GM18505 (cell line): ENCODE data around the gene SCYL1.

ENCODE experiments used
- ATAC-seq: cut with Tn5 transposase; IDR thresholded peaks from one replicate; pipeline ENCODE4 v1.9.1; 2021; ENCODE audit not compliant: unreplicated experiment
- POLR2A ChIP-seq: IDR thresholded peaks from 4 replicates; pipeline ENCODE4 v1.6.1; 2011; ENCODE audit warnings: borderline replicate concordance; ENCODE audit not compliant: insufficient read depth, insufficient read length; ENCODE audit errors: extremely low read depth

Gene SCYL1

DNA sequence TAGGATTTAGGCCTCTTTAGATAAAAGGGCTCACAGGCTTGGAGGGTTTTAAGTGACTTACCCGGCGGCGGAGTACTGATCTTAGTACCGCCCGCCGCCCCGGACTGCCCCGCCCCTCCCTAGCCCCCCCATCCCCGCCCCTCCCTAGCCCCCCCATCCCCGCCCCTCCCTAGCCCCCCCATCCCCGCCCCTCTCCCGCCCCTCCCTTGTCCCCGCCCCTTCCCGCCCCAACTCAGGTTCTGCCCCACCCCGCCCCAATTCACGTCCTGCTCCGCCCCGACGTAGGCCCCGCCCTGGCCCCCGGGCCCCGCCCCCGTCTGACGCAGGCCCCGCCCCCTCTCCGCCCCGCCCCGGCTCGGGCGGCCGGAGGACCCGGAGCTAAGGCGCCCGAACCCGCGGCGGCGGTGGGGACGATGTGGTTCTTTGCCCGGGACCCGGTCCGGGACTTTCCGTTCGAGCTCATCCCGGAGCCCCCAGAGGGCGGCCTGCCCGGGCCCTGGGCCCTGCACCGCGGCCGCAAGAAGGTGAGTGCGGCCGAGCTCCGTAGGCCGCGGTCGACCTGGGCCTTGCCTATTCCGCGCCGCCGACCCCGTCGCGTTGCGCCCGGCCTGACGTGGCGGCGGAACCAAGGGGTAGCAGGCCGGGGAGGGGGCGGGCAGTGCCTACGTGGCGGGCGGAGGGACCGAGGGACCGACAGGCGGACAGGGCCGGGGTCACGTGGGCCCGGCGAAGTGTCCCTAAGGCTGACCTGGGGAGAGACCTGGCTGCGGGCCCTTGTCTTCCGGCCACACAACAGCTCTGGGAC lies at the start of gene SCYL1:
TSS of gene SCYL1 (plus strand) at position 343 of the 805 bp plus-strand sequence. CDS start at position 414, 71 bp downstream.
- ATAC-seq = peak; percentile 64
- TF ChIP-seq POLR2A = peak; percentile 69

DNA sequence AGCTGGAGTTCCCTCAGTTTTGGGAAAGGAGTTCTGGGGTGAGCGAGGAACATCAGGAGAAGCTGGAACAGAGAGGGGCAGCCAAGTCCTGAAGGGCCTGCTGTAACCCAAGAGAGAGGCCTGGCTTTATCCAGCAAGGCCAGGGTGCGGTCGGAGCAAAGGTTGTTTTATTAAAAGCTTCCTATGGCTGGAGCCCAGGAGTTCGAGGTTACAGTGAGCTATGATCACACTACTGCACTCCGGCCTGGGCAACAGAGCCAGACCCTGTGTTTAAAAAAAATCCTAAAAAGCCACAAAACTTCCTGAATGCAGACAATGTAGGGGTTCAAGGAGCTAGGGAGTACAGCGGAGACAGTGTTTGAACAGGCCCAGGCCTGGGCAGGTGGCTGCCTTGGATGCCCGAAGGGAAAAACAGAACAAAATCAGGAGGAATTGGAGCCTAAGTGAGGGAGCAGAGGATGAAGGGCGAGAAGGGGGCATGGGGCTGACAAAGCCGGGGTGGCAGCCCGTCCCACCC lies 48.2 kb upstream of the SCYL1 start:
- no peak for TF ChIP-seq POLR2A
- ATAC-seq = peak; percentile 21

DNA sequence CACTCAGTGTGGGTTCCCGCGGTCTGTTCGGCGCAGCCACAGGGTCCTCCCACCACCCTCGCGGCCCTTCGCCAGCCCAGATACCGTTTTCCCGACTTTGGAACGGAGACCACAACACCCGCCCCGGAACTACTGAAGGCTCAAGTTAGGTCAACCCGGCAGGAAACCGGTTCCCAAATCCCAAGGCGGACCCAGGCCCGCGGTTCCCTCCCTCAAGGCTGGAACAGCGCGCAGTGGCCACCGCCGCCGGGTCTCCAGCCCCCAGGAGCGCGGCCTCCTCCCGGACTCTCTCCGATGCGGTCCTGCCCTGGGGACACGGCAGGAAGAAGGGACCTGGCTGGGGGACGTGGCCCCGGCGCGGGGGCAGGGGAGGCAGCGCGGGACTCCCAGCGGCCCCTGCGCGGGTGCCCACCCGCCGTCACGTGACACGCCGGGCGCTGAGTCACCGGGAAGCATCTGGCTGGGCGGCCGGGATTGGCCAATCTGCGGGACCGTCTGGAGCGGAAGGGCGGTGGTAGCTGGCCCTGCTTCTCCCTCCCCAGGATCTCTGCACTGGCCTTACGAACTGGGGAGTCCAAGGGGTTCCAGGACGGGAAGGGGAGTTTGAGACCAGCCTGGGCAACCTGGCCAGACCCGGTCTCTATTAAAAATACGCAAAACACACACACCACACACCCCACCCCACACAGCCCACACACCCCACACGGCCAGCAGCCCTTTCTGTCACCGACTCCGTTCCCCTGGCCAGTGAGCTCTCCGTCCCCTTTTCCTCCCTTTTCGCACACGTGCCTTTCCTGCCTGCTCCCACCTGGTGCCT lies 47.5 kb upstream of the SCYL1 start:
- TF ChIP-seq POLR2A = peak; percentile 94
- peak; percentile 75 for ATAC-seq

DNA sequence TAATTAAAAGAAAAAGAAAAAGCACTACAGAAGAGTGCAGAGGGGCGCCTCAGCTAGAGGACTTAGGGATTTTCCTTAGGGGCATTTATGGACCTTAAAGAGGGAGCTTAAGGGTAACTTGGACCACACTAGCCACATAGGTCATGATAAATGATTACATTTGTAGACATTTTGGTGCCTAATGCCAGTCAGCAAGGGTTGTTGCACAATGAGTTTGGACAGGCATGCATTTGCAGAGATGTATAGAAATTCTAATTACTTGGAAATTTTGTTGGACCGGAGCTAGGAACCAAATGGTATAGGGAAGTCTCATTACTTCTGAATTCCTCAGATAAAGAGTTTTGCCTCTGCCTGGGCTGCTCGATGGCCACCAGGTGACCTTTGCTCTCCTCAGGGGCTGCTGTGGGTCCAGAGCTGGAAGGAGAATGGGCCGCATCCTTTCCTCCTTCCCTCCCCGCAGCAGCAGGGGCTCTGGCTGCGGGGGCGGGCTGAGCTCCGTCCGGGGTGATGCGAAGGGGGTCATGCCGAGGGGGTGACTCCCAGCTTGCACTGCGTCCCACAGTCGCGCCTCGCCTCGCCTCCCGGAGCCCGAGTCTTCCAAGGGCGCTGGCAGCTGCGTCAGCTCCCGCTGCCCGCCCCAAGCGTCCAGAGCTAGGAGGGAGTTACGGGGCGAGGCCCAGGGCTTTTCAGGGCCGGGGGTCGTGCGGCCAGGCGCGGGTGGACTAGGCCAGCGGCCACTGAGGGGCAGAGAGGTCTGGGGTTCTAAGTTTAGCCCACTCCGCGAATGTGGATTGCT lies 46.3 kb upstream of the SCYL1 start:
- TF ChIP-seq POLR2A = no peak
- no peak for ATAC-seq

DNA sequence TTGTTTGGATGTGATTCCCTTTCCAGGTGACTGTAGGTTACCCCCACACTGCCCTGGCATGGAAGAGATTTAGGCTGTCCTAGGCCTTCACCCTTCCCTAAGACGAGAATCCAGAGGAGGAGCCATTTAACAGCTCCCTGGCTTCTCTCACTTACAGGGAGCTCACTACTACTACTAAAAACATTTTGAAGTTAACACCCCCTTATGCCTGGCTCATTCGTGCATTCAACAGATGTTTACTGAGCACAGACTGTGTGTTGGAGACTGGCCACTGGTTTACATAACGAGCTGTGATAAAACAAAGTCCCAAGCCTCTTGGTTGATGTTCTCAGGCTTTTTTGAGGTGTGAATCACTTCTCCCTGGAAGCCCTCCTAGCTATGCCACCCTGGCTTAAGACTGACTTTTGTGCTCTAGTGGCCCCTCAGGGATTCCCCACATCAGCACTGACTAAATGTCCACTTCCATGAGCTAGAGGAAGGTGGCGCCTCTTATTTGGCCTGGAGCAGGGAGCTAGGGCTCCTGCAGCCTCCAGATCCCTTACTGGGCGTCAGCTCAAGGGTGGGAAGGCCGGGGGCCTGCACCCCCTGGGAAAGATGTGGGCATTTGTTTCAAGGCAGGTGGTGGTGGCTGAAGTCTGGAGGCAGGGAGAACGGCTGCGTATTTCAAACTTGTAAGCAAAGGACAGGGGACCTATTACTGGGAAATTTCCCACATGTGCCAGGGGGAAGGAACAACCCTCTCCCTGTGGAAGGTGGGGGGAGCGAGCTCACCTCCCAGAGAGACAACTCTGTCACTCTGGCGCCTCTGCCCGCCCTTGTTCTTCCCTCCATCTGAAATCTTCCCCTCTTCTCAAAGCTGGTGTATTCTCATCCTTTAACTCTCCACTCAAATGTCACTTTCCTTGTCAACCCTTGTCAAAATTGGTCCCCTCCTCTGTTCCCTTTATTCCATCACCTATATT lies 45.4 kb upstream of the SCYL1 start:
- no peak for TF ChIP-seq POLR2A
- ATAC-seq = no peak

DNA sequence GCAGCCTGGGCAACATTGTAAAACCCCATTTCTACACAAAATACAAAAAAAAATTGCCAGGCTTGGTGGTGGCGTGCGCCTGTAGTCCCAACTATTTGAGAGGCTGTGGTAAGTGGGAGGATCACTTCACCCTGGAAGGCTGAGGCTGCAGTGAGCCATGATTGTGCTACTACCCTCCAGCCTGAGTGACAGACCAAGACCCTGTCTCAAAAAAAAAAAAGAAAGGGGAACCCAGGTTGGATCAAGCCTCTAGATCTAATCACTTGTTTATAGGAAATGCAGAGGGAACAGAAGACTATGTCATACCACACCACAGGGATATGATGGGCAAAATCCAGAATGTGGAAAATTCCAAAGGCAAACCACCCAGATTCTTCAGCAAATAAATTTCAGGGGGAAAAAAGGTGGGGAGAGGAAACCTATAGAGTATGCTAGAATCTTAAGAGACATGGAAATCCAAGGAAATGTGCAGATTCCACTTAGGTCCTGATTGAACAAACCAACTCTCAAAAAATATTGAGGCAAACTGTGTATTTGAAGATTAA lies 42.5 kb upstream of the SCYL1 start:
- no peak for ATAC-seq

DNA sequence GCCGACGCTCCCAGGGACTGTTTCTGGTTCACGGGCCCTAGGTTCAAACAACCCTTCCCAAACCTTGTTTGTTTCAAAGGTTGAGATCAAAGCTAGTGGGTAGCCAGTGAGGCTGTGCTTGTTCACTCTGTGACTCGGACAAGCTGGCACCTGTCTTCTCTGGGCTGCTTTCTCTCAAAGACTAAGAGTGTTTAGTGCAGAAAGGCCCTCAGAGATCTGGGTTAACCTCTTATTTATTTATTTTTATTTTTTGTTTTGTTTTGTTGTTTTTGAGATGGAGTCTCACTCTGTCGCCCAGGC lies 39.0 kb upstream of the SCYL1 start:
- no peak for ATAC-seq
- no peak for TF ChIP-seq POLR2A

More for the DNA sequence above, 42.5 kb upstream of the SCYL1 start:
- TF ChIP-seq POLR2A = no peak

DNA sequence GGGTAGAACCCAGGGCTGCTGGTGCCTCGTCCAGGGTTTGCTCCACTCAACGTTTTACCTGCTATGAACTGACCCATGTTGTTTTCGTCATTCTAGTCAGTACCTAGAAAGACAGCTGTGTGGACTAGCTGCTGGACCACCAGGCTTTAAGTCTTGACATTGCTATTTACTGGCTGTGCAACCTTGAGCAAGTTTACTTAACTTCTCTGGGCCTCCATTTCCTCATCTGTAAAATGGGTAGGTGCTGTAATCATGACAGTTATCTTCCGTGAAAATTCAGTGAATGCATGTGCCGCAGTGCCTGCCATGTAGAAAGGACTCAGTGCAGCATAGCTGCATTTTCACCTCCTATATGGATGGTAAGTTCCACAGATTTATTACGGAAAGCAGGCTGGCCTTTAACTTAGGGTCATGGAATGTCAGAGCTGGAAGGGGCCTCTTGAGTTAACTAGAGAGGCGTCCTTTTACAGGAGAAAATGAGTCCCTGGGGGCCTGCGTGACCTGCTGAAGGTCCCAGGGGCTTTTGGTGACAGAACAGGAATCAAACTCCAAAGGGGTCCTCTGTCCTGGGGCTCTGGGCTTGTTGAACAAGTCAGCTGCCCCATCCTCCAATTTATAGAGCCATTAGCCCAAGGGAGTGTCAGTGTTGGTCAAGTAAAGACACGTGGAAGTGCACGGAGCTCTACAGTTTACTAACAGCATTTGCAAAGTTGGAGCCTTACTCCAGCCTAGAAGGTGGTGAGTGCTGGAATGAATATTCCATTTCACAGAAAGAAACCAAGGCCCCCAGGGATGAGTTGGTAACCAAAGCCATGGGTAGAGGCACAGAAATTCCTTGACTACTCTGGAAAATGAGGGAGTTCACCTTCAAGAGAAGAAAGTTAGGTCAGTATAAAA lies 38.1 kb upstream of the SCYL1 start:
- no peak for TF ChIP-seq POLR2A
- no peak for ATAC-seq

DNA sequence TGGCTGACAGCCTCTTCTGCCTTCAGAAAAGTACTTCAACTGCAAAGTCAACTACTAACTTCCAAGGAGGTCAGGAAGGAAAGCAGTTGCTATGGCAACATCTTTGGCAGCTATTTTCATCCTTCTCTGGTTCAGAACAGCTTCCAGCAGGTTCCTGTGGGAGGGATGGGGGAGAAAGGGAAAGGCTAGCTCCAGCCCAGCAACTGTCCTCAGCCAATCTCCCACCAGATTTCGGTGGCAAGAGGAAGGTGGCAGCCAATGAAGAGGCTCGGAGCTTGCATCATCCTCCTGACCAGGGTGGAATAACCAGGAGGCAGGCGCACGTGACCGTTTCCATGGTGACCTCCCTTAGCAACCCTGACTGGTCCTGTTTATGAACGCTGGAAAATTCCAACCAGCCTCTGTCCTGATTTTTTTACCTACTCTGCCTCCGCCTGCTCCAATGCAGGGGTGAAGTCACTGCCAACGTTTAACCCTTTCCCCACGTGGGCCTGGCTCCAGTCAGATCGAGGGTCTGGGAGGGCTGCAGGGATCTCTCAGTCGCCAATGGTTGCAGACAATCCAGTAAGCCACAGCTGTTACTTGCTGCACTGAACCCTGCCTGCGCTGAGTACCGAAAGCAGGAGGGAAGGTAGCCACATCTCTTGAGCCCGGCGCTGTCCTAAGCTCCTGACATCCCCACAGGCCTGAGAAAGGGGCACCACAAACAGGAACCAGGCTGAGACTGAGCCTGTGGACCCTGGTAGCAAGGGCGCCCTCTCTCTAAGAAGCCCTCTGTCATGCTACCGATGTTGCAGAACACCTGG lies 37.2 kb upstream of the SCYL1 start:
- TF ChIP-seq POLR2A = peak; percentile 41
- no peak for ATAC-seq

DNA sequence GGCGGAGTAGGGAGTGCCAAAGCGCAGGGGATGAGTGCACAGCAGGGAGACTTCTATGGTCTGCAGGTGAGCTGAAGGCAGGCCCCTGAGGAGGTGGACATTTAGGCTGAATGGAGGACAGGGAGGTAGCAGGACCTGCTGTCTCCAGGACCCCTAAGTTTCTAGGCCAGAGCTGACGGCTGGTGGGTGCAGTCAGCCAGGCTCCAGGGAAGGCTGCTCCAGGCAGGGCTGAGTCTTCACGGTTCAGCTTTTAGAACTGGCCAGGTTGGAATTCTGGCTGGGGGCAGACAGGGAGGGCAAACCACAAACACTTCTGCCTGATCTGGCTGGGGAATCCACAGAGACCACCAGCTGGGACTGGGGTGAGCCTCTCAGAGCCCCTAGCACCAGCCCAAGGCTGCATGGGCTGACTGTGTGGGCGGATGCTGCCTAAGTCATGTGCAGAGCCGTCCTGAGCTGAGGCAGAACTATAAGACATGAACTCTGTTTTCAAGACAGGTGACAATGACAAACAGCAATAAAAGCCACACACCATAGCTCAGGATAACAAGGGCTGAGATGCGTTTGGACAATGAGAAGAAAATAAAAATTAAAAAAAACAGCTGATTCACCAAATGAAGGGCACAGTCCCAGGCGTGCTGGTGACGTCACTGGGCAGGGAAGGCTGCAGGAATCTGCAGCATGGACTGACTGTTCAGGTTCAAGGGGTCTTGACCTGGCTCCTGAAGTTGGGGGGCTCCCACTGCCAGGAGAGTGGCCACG lies 36.4 kb upstream of the SCYL1 start:
- no peak for ATAC-seq
- no peak for TF ChIP-seq POLR2A
